VCaP (cell line): ENCODE measurements around the gene EID2B.

Experiments
- H3K27ac ChIP-seq: fragments of 450-650 bp; 2 replicates; pipeline ENCODE4 v1.5.1; 2017
- TF ChIP-seq, protein P1 (sequence below): fragments of 450-650 bp; conservative IDR thresholded peaks from 2 replicates; pipeline ENCODE4 v1.5.1; 2017; ENCODE audit warnings: mild to moderate bottlenecking, moderate library complexity

Gene EID2B

DNA sequence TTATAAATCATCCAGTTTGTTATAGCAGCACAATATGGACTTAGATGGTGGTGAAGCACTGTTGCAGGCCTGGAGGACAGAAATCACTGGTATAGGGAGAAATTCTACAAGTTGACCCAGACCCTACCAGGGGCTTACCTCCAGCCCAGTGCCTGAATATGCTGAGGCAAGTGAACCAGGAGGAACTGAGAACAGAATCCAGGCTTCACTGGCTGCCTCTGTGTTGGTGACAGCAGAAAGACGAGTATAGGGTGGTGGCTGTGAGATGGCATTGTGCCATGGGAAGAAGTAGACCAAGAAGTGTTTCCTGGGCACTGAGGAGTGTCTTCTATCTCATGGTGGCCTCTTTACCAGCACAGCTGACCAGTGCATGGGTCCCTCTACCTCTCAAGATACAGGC, 23.2 kb upstream of the EID2B start:
- TF ChIP-seq, protein P1, sequence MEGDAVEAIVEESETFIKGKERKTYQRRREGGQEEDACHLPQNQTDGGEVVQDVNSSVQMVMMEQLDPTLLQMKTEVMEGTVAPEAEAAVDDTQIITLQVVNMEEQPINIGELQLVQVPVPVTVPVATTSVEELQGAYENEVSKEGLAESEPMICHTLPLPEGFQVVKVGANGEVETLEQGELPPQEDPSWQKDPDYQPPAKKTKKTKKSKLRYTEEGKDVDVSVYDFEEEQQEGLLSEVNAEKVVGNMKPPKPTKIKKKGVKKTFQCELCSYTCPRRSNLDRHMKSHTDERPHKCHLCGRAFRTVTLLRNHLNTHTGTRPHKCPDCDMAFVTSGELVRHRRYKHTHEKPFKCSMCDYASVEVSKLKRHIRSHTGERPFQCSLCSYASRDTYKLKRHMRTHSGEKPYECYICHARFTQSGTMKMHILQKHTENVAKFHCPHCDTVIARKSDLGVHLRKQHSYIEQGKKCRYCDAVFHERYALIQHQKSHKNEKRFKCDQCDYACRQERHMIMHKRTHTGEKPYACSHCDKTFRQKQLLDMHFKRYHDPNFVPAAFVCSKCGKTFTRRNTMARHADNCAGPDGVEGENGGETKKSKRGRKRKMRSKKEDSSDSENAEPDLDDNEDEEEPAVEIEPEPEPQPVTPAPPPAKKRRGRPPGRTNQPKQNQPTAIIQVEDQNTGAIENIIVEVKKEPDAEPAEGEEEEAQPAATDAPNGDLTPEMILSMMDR = no peak
- no peak overlapping the region for H3K27ac ChIP-seq

DNA sequence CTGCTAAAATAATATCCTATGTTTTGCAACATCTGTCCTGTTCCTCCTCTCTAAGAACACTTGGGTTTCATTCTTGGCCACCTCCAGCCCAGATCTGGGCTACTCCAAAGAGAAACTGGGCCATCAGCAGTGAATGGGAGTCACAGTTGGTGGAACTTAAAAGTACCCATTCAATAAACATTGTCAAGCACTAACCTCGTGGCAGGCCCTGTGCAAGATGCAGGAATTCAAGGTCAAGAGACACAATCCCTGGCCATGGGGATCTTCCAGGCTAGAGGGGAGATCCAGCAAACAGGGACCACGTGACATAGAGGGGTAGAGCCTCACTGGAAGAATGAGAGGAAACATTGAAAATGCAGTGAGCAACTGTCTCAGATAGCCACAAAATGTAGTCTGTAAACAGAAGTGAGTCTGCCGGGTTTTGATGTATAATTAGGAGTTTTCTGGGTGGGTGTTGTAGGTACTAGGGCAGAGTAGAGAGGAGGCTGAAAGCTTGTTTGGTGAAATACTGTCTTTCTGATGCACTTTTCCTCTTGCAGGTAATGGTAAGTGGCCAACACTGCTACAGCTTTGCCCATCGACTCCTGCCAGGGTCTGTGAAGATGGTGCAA, 22.2 kb upstream of the EID2B start:
- TF ChIP-seq, protein P1 = no peak

GRCh38 chr19:39553082-39553652, 20.5 kb upstream of the EID2B start:
- TF ChIP-seq, protein P1 = no peak
- H3K27ac ChIP-seq = no peak overlapping the region

More for the DNA sequence above, 22.2 kb upstream of the EID2B start:
- H3K27ac ChIP-seq = no peak overlapping the region

GRCh38 chr19:39550197-39550596, 17.5 kb upstream of the EID2B start:
- TF ChIP-seq, protein P1 = no peak
- H3K27ac ChIP-seq = no peak overlapping the region

DNA sequence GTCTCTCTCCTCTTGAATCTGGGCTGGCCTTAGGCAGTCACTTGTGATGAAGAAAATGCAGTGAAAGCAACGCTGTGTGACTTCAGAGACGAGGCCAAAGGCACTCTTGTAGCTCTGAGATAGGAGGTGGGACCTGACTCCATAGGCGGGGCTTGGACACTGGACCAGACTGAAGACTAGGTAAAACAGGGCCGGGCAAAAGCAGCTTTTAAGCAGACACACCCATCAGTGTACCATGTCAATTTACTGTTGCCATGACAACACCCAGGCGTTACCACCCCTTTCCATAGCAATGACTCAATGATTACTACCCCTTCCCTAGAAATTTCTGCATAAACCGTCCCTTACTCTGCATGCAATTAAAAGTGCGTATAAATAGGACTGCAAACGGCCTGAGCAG, 13.9 kb upstream of the EID2B start:
- TF ChIP-seq, protein P1 = no peak
- H3K27ac ChIP-seq = no peak overlapping the region

DNA sequence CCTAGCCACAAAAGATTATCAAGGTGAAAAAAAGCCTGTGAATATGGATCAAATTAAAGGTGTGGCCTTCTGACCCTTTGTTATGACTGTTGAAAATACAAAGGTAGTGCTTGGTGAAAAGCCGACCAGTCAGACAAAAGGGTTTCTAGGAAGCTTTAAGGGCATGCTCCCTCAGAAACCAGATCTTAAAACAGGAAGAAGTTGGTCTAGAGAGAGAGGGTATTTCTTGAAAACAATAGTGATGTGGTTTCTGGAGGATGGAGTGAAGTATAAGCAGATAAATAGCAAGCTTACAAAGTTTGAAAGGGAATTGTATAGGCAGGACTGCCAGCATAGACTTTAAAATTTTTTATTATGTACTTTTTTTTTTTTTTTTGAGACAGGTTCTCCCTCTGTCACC, 12.3 kb upstream of the EID2B start:
- H3K27ac ChIP-seq = no peak overlapping the region
- TF ChIP-seq, protein P1 = no peak

DNA sequence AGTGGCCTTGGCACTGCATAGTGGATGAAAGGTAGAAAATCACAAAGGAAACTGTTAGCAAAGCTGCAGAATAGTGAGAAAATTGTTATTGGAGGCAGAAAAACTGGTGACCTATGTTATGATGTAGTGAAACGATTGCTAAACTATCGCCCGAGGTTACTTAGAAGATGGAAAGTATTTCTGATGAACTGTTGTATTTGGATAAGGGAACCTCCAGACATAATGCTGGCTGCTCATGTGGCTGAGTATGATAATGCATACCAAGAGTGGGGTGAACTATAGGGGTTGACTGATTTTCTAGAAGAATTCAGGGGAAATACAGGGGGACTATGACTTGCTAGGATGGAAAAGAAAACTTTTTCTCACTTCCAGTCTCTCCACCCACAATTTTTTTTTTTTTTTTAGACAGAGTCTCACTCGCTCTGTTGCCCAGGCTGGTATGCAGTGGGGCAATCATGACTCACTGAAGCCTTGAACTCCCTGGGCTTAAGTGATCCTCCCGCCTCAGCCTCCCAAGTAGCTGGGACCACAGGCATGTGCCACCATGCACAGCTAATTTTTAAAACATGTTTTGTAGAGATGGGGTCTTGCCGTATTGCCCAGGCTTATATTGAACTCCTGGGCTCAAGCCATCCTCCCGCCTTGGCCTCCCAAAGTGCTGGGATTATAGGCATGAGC, 11.7 kb upstream of the EID2B start:
- TF ChIP-seq, protein P1 = no peak
- H3K27ac ChIP-seq = no peak overlapping the region
